Fibroblast of skin of left quadriceps (primary cell): ENCODE results near the gene RER1.

Experiments
- DNase-seq, 2 experiments: peaks; one replicate each; pipeline ENCODE4 v3.0.0-alpha.2; 2013; ENCODE audit warnings: low read depth in 2 of 2

Gene RER1

GRCh38 chr1:2353551-2354438, 37.8 kb upstream of the RER1 start:
- no peak for DNase-seq

- no peak for DNase-seq
Measured at GRCh38 chr1:2354511-2355372, 36.9 kb upstream of the RER1 start.

GRCh38 chr1:2355373-2356261, 36.0 kb upstream of the RER1 start:
- no peak for DNase-seq

GRCh38 chr1:2356401-2356800, 35.2 kb upstream of the RER1 start:
- DNase-seq, result no peak

- no peak for DNase-seq
Measured at GRCh38 chr1:2356911-2357845, 34.5 kb upstream of the RER1 start.

- DNase-seq, result no peak
Measured at GRCh38 chr1:2358072-2358471, 33.6 kb upstream of the RER1 start.

- DNase-seq, result no peak
Measured at GRCh38 chr1:2358651-2359640, 32.7 kb upstream of the RER1 start.

- DNase-seq, result peak; percentile 29 to 36
Measured at GRCh38 chr1:2360588-2361364, 30.9 kb upstream of the RER1 start.

- no peak for DNase-seq
Measured at GRCh38 chr1:2363847-2364513, 27.7 kb upstream of the RER1 start.

GRCh38 chr1:2368053-2368744, 23.4 kb upstream of the RER1 start:
- no peak for DNase-seq

- DNase-seq, result no peak
Measured at GRCh38 chr1:2372551-2373490, 18.8 kb upstream of the RER1 start.

GRCh38 chr1:2373551-2374251, 17.9 kb upstream of the RER1 start:
- no peak for DNase-seq

- DNase-seq, result no peak
Measured at GRCh38 chr1:2374252-2375155, 17.1 kb upstream of the RER1 start.

GRCh38 chr1:2375246-2375922, 16.3 kb upstream of the RER1 start:
- no peak for DNase-seq
